Measurements from ENCODE around the gene SAPCD2.
"Not testable (repeated sequence)": the region's sequence is repeated elsewhere in the genome, so short reads cannot be mapped to it uniquely, and the experiment has no call there.

Gene SAPCD2

DNA sequence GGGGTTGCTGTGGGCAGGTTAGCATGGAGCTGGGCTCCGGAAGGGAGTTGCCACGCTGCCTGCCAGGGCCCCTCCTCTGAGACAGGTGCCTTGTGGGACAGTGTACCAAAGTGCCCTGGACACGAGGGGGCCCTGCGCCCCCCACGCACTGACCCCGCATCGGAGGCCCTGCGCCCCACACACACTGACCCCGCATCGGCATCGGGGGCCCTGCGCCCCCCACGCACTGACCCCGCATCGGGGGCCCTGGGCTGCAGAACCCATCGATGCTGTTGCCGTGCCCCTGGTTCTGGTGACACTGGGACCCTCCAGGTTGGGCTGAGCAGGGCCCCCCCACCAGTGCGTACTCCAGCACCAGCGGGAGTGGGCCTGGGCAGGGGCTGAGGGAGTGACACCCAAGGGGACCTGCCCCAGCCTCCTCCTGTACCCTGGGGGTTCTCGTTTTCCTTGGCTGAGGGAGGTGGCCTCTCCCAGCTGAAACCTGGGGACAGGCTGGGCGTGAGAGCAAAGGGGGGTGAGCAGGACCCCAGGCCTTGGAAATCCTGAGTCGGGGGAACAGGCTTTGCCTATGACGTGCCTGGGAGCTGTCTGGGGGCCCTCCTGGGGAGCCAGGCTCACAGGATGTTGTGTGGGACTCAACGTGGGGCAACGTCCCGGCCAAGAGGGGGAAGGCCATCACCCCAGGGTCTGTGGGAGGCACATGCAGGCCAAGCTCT lies 6.9 kb downstream of the SAPCD2 start:
- FAIRE-seq: no peak

DNA sequence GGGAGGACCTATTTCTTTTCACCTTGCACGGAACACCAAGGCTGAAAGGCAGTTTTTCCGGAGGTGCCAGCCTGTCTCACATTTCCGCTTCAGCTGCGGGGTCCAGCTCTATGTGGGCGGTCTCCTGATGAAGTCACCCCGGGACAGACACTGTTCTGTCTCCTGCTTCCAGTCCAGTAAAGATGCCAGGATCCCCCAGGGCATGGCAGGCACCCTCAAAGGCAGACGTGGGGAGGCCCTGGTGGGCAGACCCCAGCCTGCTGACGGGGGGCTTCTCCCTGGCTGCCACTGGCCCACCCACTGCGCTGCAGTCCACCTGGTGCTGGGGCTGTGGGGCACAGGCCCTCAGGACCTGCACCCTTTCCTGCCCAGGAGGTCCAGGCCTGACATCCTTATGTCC lies 7.6 kb downstream of the SAPCD2 start:
- not testable (repeated sequence) for FAIRE-seq

DNA sequence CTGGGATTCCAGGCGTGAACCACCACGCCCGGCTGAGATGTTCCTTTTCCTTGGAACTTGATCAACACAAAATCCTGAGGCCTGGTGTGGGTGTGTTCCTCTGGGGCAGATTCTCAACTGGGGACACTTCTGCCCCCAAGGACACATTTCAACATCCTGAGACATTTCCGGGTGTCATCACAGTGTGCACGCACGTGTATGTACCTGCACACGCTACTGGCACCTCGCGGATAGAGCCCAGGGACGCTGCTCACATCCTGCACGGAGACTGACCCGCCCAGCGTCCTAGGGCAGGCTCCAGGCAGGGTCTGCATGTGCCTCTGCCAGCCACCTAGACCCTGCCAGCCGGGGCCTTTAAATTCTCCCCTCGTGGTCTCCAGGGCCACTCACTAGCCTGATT lies 8.0 kb downstream of the SAPCD2 start:
- no peak for FAIRE-seq

DNA sequence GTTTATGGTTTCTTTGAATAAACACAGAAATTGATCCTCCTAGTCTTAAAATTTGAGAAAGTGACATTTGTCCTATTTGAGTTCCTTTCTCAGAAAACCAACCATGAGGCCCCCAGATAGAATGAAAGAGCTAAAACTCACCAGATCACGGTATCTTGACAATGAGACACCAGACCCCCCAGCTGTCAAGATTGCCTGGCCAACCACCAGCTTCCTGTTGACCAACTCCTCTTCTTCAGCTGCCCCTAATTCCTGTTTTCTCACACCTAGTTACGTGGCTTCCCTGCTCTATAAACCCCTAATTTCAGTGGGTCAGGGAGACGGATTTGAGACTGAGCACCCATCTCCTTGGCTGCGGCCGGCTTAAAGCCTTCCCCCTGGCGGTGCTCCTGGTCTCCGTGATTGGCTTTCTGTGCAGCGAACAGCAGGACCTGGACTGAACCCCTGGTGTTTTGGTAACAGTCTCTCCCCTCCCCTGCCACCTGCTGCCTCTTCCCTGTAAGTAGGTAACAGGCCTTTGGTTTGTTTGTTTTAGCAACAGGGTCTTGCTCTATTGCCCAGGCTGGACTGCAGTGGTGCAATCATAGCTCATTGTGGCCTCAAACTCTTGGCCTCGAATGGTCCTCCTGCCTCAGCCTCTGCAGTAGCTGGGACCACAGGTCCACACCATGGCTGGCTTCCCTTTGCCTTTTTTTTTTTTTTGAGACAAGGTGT lies 11.7 kb downstream of the SAPCD2 start:
- FAIRE-seq: no peak

DNA sequence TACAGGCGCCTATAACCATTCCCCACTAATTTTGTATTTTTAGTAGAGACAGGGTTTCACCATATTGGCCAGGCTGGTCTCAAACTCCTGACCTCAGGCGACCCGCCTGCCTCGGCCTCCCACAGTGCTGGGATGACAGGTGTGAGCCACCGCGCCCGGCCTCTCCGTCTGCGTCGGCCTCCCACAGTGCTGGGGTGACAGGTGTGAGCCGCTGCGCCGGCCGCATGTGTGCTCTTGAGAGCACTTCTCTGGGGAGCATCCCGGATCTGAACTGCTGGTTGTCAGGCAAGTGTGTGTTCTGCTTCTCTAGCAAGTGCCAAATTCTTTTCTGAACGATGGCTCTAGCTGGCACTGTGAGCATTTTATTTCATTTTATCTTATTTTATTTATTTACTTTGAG lies 12.8 kb downstream of the SAPCD2 start:
- FAIRE-seq: no peak

DNA sequence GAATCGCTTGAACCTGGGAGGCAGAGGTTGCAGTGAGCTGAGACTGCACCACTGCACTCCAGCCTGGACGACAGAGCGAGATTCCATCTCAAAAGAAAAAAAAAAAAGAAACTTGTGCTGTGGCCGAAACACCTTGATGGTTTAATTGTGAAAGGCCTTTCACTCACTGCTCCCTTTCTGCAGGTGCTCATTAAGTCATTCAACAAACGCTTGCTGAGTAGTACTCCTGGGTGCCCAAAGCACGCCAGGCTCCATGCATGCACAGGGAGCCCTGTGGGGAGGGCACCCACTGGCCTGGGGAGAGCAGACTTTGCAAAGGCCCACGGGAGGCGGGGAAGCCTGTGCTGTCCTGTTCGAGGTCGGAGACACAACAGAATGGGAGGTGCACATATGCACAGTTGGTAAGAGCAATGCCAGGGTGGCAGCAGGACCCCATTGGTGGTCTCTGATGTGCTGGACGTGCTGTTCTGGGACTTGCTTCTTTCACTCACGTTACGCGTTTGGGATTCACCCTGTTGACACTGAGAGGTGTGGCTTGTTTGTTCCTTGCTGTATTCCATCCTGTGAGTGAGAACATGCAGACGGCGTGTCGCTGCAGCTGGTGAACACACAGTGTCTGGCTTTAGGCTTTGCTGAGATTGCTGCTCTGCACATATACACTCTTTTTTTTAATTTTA lies 13.5 kb downstream of the SAPCD2 start:
- no peak for FAIRE-seq

DNA sequence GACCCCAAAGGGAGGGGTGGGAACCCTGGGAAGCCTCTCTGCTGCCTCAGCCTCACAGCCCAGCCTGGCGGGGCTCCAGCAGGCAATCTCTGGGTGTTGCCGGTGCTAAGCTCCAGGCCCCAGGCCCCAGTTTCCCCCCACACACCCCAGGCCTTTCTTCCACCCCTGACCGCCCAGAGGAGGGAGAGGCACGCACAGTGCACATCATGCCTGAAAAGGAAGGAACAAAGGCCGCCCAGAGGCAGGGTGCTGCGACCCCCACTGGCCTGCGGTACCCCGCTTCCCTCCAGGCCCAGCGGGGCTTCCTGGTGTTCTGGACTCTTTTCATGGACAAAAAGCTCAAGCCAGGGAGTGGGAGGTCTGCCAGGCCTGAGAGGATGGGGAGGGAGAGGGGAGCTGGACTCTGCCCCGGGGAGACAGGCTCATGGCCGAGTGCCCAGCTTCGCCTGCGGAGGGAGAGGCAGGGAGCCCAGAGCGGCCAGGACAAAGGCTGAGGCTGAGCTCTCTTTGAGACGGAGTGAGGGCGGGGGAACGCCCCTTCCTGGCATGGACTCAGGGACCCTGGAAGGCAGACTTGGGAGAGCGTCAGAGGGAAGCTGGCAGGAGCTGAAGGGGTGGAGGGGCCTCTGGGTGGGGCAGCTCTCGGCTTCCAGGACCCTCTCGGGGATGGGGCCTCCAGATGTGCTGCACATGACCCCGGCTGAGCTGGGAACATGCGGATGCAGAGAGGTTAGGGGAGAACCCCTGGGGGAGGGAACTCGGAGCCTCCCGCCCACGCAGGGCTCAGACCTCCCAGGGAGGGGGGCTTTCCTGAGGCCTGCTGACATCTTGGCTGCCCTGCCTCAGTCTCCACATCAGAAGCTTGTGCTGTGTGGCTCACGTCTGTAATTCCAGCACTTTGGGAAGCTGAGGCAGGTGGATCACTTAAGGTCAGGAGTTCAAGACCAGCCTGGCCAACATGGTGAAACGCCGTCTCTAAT lies 14.7 kb downstream of the SAPCD2 start:
- FAIRE-seq: no peak

DNA sequence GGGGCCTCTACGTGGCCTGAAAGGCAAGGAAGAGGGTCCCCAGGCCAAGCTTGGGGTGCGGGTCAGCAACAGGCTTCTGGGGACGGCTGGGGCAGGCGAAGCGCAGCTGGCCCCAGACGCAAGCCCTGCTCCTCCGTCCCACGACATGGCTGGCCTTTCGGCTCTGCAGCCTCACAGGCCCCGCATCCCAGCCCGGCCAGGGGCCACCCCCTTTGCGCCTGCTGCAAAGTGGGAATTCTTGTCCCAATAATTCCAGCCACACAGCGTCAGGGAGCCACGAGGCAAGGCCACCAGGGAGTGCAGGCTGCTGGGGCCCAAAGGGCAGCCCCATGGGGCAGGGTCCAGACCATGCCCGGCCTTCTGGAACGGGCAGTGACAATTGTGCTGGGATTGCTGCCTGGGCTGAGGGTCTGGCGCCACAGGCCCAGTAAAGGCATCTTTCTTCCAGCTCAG lies 15.4 kb downstream of the SAPCD2 start:
- no peak for FAIRE-seq

DNA sequence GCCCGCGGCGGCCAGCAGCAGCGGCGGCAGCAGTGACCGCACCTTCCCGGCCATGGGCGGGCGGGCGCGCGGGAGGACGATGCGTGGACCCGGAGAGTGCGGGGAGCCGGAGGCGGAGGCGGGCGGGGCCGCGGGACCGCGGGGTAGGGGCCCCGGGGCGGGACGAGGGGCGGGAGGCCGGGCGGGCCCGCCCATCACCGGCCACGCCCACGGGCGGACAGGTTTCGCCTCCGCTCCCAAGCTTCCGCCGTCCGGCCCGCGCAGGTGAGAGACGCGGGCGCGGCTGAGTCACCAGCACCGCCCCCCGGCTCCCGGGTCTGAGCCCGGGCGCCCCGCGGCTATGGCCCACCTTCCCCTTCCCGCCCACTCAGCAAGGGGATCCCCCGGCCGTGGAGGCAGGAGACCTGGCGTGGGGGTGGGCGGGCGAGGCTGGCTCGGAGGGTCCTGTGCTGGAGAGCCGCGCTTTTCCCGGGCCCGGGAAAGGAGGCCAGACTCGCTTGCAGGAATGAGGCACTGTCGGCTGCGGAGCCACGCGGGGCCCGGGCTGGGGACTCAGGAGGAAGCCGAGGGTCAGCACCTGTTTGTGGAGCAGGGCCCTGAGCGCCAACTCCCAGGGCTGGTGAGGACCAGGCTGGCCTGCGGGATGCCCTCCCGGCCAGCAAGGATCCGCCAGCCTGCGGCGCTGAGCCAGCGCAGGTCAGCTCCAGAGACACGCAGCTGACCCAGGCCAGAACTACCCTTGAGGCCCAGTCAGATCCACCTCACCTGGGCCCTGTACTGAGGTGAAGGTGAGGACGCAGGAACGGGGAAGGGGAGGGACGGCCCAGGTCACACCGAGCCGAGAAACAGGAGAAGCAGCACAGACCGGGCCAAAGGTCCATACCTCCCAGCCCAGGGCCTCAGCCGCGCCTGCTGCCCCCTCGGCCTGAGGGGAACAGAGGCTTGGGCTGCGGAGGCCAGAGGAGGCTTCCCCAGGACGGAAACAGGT lies 16.1 kb downstream of the SAPCD2 start, which contains the start of gene ENTPD2:
TSS of gene ENTPD2 (minus strand) at position 118 of the 988 bp plus-strand sequence. CDS start at position 54, 64 bp downstream.
- no peak for FAIRE-seq

DNA sequence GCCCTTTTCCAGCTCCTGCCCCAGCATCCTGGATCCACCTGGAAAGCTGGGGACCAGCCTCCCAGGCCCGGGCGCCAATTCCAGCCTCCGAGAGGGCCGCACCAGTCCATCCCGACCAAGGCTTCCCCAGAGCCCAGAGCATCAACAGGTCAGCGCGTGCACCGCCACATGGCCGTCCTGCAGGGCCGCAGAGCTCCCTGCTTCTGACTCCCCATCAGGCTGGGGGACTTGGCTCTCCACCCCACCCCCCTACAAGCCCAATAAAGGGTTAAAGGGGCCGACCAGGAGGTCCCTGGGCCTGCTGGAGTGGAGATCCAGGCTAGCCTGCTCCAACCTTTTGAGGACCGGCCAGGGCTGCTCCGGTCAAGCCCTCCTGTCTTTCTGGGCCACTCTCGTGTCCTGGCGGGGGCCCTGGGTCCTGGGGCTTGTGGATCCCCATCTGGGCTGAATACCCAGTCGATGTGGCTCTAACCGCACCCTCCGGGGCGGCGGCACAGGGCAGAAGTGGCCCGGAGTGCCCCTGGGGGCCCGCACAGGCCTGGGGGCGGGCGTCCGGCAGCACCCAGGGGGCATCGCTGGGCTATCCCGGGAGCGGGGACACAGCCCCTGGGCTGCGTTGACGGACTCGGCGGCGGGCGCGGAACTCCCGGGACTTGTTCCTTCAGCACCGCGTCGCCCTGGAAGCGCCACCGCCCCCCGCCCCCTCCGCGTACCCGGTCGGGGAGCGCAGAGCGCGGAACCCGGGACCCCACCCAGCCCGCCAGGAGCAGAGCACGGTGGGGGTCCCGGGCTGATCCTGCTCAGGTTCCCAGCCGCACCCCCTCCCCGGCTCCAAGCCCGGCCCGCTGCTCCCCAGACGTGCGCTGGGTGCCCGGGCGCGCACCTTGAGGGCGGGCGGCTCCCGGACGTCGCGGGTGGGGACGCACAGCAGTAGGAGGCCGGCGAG lies 17.1 kb downstream of the SAPCD2 start:
- FAIRE-seq: no peak

DNA sequence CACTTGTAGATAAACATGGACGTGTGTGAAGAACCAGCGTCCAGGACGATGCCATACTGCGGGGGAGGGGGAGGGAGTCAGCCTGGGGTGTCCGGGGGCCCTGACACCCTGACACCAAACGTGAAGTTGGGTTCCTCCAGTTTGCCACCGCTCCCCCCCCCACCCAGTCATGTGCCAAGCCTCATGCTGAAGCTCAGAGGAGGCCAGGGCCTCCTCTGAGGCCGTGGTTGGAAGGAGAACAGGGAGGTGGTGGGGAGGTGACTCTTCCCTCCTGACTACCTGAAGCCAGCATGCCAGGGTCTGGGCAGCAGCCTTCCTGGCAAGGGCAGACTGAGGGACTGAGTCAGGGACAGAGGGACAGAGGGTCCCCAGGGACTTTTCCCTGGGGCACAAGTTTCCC lies 18.1 kb downstream of the SAPCD2 start:
- FAIRE-seq: no peak

DNA sequence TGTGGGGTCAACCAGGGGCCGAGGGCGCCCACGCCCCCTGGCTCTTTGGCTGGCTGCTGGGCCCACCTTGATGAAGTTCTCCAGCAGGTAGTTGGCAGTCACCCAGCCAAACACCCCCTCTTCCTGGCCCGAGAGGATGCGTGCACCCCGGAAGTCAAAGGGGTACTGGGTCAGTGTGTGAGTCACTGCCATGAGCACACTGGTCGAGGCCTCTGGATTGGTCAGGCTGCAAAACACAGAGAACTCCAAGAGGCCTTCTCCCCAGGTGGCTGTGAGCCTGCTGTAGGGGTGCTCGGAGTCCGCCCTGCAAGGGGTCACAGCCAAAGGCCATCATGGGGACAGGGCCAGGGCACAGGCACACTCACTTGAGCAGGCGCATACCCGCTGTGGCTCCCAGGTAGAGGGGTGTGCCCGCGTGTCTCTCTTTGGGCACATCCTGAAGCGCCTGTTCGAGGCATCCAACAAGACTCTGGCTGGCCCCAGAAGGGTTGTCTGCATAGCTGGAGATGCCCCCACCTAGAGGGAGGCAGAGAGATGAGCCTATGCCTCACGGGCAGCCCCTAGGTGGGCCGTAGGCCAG lies 19.1 kb downstream of the SAPCD2 start:
- FAIRE-seq: no peak

DNA sequence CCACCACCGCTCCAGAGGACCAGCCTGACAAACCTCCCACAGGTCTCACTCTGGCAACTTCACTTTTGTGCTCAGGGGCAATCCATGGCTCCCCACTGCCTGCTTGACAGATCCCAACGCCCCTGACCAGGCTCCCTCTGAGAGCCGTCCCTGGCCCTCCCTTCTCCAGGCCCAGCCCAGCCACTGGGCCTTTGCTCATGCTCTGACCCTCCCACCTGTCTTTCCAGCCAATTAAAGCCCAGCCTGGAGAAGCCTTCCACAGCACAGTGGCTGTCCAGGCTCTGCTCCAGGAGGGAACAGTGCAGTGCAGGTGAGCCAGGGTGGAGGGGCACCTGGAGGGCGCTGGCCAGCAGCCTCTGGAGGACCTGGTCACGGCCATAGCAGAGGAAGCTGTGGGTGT lies 19.8 kb downstream of the SAPCD2 start:
- no peak for FAIRE-seq

DNA sequence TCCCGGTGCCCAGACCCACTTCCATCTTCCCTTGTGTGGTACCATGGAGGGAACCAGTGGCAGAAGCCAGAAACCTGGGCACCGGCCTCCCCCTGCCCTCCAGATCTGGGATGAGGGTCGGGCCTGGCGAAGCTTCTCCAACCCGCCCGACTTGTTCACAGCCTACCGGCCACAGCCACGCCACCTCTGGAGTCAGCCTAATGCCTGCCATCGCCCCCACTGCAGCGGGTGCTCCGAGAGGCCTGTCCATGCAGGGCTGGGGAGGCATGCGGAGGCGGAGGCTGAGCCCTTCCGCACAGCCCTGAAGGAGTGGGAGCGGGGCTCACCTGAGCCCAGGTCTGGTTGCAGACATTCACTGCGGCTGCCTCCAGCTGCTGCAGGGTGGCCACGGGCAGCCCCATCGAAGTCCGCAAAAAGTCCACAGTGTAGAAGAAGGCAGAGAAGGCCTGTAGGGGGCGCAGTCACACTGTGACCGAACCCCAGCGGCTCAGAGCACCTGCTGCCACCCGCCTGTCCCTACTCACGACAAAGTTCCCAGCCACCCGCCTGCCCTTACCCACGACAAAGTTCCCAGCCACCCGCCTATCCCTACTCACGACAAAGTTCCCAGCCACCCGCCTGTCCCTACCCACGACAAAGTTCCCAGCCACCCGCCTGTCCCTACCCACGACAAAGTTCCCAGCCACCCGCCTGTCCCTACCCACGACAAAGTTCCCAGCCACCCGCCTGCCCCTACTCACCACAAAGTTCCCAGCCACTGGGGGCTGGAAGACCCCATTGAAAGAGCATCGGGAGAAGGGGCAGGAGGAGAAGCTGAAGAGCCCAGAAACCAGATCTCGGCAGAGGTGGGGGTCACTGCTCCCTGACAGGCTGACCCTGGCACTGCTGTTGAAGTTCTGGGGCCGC lies 20.6 kb downstream of the SAPCD2 start:
- no peak for FAIRE-seq

DNA sequence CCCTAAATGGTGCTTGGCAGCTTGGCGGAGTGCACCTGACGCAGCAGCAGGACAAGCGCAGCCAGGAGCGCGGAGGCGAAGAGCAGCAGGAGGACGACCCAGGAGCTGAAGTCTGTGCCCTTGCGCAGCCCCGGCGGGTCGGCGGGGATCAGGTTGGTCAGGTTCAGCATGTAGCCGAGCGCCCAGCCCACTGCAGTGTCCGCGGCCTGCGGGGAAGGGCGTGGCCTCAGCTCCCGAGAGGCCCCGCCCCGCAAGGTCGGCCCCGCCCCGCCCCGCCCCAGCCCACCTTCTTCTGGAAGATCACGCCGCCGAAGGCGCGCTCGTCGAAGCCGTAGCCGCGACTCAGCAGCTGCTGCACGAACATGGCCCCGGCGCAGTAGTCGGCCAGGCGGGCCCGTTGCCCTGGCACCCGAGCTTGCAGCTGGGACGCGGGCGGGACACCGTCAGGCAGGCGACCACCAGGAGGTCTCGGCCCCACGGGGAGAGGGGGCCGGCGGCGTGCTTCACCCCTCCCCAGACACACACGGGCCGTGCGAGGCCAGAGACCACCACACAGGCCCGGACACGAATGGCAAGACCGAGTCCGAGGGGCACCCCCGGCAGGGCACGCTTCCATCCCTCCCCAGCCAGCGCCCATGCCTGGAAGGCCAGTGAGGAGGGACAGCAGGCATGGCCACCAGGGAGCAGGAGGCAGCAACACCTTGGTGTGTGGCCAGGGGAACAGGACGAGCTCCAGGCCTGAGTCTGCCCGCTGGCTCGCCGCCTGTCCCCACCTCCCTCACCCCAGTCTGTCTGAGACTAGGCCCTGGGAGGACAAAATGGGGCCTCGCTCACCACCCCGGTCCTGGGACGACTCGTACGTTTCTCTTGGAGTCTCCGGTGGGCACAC lies 21.5 kb downstream of the SAPCD2 start:
- FAIRE-seq: no peak

DNA sequence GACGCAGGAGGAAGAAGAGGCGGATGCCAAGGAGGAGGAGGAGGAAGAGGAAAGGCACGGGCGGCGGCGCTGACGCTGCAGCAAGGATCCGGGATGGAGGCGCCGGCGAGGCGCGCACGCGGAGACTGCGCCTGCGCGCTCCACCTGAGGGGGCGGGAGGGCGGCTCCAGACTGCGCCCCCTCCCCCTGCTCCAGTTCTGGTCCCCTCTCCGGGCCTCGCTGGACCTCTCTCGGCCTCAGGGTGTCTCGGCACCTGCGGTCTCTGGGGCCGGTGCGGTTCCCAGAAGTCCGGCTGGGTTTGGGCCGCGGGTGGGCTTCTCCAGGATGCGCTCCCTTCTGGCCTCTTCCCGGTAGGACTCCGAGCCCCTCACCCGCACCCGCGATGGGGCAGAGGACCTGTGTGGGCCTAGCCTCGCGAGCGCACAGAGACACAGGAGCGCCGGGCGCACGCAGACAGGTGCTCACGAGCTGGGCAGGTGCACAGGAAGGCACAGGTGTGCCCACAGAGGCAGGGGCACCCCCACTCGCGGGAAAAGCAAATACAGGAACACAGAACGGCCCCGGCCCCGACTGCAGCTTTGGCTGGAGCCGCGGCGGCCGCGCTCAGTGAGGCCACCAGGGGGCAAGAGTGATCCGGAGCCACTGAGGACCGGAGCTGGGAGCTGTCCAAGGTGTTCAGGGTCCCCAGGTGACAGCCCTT lies 24.1 kb downstream of the SAPCD2 start, which contains the start of gene NPDC1:
TSS of gene NPDC1 (minus strand) at position 90 of the 700 bp plus-strand sequence. CDS start 188 bp downstream, outside the sequence.
- peak; percentile 49 for FAIRE-seq

All from G401.6 (cell line).